ENCODE results near the gene LIMK1. TPM values are rescaled to one million over a fixed set of nuclear protein-coding genes. Genes with fewer than 3 reads are reported as not detected.

Gene LIMK1
- total RNA-seq, 1 donor from 2014 or later, result 20.3 TPM

DNA sequence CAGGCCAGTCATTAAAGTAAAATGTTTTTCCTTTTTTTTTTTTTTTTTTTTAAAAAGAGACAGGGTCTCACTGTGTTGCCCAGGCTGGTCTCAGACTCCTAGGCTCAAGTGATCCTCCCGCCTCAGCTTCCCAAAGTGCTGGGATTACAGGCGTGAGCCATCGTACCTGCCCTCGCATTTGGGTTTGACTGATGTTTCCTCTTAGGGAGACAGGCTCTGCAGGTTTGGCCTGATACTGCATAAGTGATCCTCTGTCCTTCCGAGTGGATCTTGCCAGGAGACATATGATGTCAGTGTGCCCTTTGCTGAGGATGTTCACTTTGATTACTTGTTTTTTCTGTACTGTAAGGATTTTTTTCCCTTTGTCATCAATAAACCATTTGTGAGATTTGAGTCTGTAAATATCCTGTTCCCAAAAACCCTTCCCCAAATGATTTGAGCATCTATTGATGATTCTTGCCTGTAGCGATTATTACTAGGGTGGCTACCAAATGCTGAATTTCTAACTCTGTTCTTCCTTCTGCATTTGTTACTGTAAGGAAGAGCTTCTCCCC, 19.7 kb downstream of the LIMK1 start:
- H3K27ac Mint-ChIP-seq (ENCODE audit: unreplicated experiment), result no peak overlapping the region
- no peaks in the 10 kb centered on the region for H3K27me3 Mint-ChIP-seq (ENCODE audit: unreplicated experiment)
- H3K36me3 Mint-ChIP-seq (ENCODE audit: unreplicated experiment), result peaks cover 14% of the 10 kb centered on the region
- H3K9me3 Mint-ChIP-seq (ENCODE audit: unreplicated experiment), result no peaks in the 10 kb centered on the region
- no peak overlapping the region for H3K4me3 Mint-ChIP-seq (ENCODE audit: unreplicated experiment)
- no peak for TF ChIP-seq CTCF (IDR thresholded peaks at IDR 0.05)
- no peak for DNase-seq (ENCODE audit: extremely low spot score, unreplicated experiment)
- peaks cover 3% of the 10 kb centered on the region for H3K4me1 Mint-ChIP-seq (ENCODE audit: unreplicated experiment)

- Mint-ChIP-seq H3K27me3 (ENCODE audit: unreplicated experiment) (no peaks in the 10 kb centered on the region), H3K4me1 (ENCODE audit: unreplicated experiment) (no peaks in the 10 kb centered on the region), H3K4me3 (ENCODE audit: unreplicated experiment) (no peak overlapping the region), H3K36me3 (ENCODE audit: unreplicated experiment) (peaks cover 16% of the 10 kb centered on the region), H3K27ac (ENCODE audit: unreplicated experiment) (no peak overlapping the region), H3K9me3 (ENCODE audit: unreplicated experiment) (no peaks in the 10 kb centered on the region)
- TF ChIP-seq CTCF (IDR thresholded peaks at IDR 0.05), result no peak
- no peak for DNase-seq (ENCODE audit: extremely low spot score, unreplicated experiment)
Observed at GRCh38 chr7:74104702-74105101, 21.1 kb downstream of the LIMK1 start.

- Mint-ChIP-seq H3K9me3 (ENCODE audit: unreplicated experiment) (no peaks in the 10 kb centered on the region), H3K36me3 (ENCODE audit: unreplicated experiment) (peaks cover 19% of the 10 kb centered on the region), H3K27me3 (ENCODE audit: unreplicated experiment) (no peaks in the 10 kb centered on the region), H3K4me3 (ENCODE audit: unreplicated experiment) (no peak overlapping the region), H3K27ac (ENCODE audit: unreplicated experiment) (no peak overlapping the region), H3K4me1 (ENCODE audit: unreplicated experiment) (no peaks in the 10 kb centered on the region)
- TF ChIP-seq CTCF (IDR thresholded peaks at IDR 0.05), result no peak
- no peak for DNase-seq (ENCODE audit: extremely low spot score, unreplicated experiment)
Observed at GRCh38 chr7:74105992-74106391, 22.4 kb downstream of the LIMK1 start.

GRCh38 chr7:74106846-74107245, 23.2 kb downstream of the LIMK1 start:
- no peaks in the 10 kb centered on the region for H3K9me3 Mint-ChIP-seq (ENCODE audit: unreplicated experiment)
- H3K27me3 Mint-ChIP-seq (ENCODE audit: unreplicated experiment), result no peaks in the 10 kb centered on the region
- no peak for TF ChIP-seq CTCF (IDR thresholded peaks at IDR 0.05)
- H3K4me1 Mint-ChIP-seq (ENCODE audit: unreplicated experiment), result no peaks in the 10 kb centered on the region
- no peak overlapping the region for H3K27ac Mint-ChIP-seq (ENCODE audit: unreplicated experiment)
- H3K36me3 Mint-ChIP-seq (ENCODE audit: unreplicated experiment), result peaks cover 24% of the 10 kb centered on the region
- no peak overlapping the region for H3K4me3 Mint-ChIP-seq (ENCODE audit: unreplicated experiment)
- no peak for DNase-seq (ENCODE audit: extremely low spot score, unreplicated experiment)

GRCh38 chr7:74115326-74115725, 31.7 kb downstream of the LIMK1 start:
- DNase-seq (ENCODE audit: extremely low spot score, unreplicated experiment), result no peak
- Mint-ChIP-seq H3K36me3 (ENCODE audit: unreplicated experiment) (peaks cover 13% of the 10 kb centered on the region), H3K9me3 (ENCODE audit: unreplicated experiment) (peaks cover 4% of the 10 kb centered on the region), H3K27me3 (ENCODE audit: unreplicated experiment) (no peaks in the 10 kb centered on the region), H3K4me1 (ENCODE audit: unreplicated experiment) (peaks cover 2% of the 10 kb centered on the region), H3K4me3 (ENCODE audit: unreplicated experiment) (no peak overlapping the region), H3K27ac (ENCODE audit: unreplicated experiment) (no peak overlapping the region)
- TF ChIP-seq CTCF (IDR thresholded peaks at IDR 0.05), result no peak
